CD4-positive, alpha-beta memory T cell (primary cell): ENCODE measurements around the gene MEOX2. TPM values are rescaled to one million over a fixed set of nuclear protein-coding genes. Genes with fewer than 3 reads are reported as not detected.

Experiments used
- CTCF ChIA-PET: fragments of 350-600 bp; sonication (Branson Sonifier 250); formaldehyde crosslinking; loops from one replicate; lab custom pipeline; 2021; ENCODE audit warnings: inconsistent platforms; ENCODE audit not compliant: partially characterized antibody; lab: Charles Lee
- POLR2A ChIA-PET: fragments of 350-600 bp; sonication (Branson Sonifier 250); formaldehyde crosslinking; loops from one replicate; lab custom pipeline; 2021; ENCODE audit not compliant: partially characterized antibody; lab: Charles Lee
- DNase-seq, 5 donors: peaks; one replicate each; pipeline versions ENCODE4 v3.0.0 to v3.0.0-alpha.2; 2020 to 2022; ENCODE audit warnings: mixed read lengths in 1 of 5
- H3K27ac ChIP-seq: one replicate; pipeline ENCODE4 v1.7.0; 2013; ENCODE audit warnings: low read depth, low read length
- H3K27me3 ChIP-seq: 2 replicates; pipeline ENCODE4 v1.7.0; 2013; ENCODE audit warnings: mild to moderate bottlenecking, low read length, moderate library complexity; ENCODE audit not compliant: insufficient read depth
- H3K36me3 ChIP-seq: 2 replicates; pipeline ENCODE4 v1.7.0; 2013; ENCODE audit warnings: mild to moderate bottlenecking, low read length, moderate library complexity; ENCODE audit not compliant: insufficient read depth
- H3K4me1 ChIP-seq: 2 replicates; pipeline ENCODE4 v1.7.0; 2013; ENCODE audit warnings: mild to moderate bottlenecking, low read length, moderate library complexity; ENCODE audit not compliant: insufficient read depth
- H3K4me3 ChIP-seq, 2 donors: one replicate each; pipeline ENCODE4 v1.7.0; 2013; ENCODE audit warnings: low read length in 2 of 2, mild to moderate bottlenecking in 1 of 2
- H3K9me3 ChIP-seq, 2 donors: one replicate each; pipeline ENCODE4 v1.7.0; 2013; ENCODE audit warnings: low read length in 2 of 2, control low read depth in 1 of 2; ENCODE audit not compliant: control insufficient read depth in 1 of 2
- H3K27ac Mint-ChIP-seq, 7 donors: one replicate each; pipeline ENCODE4 v1.8.0; 2020 to 2021; ENCODE audit warnings: mixed read lengths in 7 of 7, mild to moderate bottlenecking in 6 of 7, inconsistent platforms in 3 of 7, moderate library complexity in 3 of 7
- H3K27me3 Mint-ChIP-seq, 2 donors: one replicate each; pipeline ENCODE4 v1.8.0; 2020 to 2021; ENCODE audit warnings: mixed read lengths in 2 of 2
- H3K36me3 Mint-ChIP-seq, 2 donors: one replicate each; pipeline ENCODE4 v1.8.0; 2020 to 2021; ENCODE audit warnings: mixed read lengths in 2 of 2, inconsistent platforms in 1 of 2, mild to moderate bottlenecking in 1 of 2
- H3K4me1 Mint-ChIP-seq, 4 donors: one replicate each; pipeline ENCODE4 v1.8.0; 2020 to 2021; ENCODE audit warnings: mixed read lengths in 4 of 4, mild to moderate bottlenecking in 1 of 4
- H3K4me3 Mint-ChIP-seq, 8 donors: one replicate each; pipeline ENCODE4 v1.8.0; 2020 to 2021; ENCODE audit warnings: mixed read lengths in 8 of 8, mild to moderate bottlenecking in 7 of 8, moderate library complexity in 6 of 8, inconsistent platforms in 3 of 8
- H3K9me3 Mint-ChIP-seq, 8 donors: one replicate each; pipeline ENCODE4 v1.8.0; 2020 to 2021; ENCODE audit warnings: mixed read lengths in 8 of 8, mild to moderate bottlenecking in 5 of 8, inconsistent platforms in 3 of 8, moderate library complexity in 1 of 8
- intact Hi-C: fragments of 100-400 bp; cut with micrococcal nuclease; formaldehyde crosslinking; loops from one replicate; pipeline ENCODE4 v1.15.1; 2023
- polyA plus RNA-seq, 2 donors: library from polyadenylated mRNA; unstranded; fragments of 300-500 nt; fragmentation: Illumina TruSeq; gene quantifications; one replicate each; pipeline ENCODE4 v1.2.3, GENCODE V29; 2021
- total RNA-seq, 2 experiments: library from RNA; stranded (reverse); gene quantifications; one replicate each; pipeline ENCODE4 v1.2.3, GENCODE V29; 2021

MEOX2 gene
- total and polyA plus RNA-seq, 4 experiments from 2014 or later: not detected

GRCh38 chr7:15681186-15681585 lies 5.3 kb downstream of the MEOX2 start:
- Mint-ChIP-seq H3K27ac (no peak overlapping the region), H3K36me3 (peaks cover 0 to 2% of the 10 kb centered on the region in 2 donors), H3K4me1 (no peaks in the 10 kb centered on the region), H3K27me3 (peaks cover 5 to 12% of the 10 kb centered on the region in 2 donors), H3K4me3 (no peak overlapping the region), H3K9me3 (peaks cover 0 to 6% (median 2%) of the 10 kb centered on the region in 8 donors)
- Histone ChIP-seq H3K9me3 (no peaks in the 10 kb centered on the region), H3K27ac (no peak overlapping the region), H3K4me3 (no peak overlapping the region), H3K27me3 (no peaks in the 10 kb centered on the region), H3K36me3 (no peaks in the 10 kb centered on the region), H3K4me1 (no peaks in the 10 kb centered on the region)
- DNase-seq: no peak
- CTCF ChIA-PET: no interaction called here
- POLR2A ChIA-PET: no interaction called here
- intact Hi-C loops: no loop called here

- POLR2A ChIA-PET: no interaction called here
- peaks cover 5 to 6% of the 10 kb centered on the region in 2 donors for H3K27me3 Mint-ChIP-seq
Observed at GRCh38 chr7:15680446-15680845, 6.0 kb downstream of the MEOX2 start.

GRCh38 chr7:15679306-15679705 lies 7.2 kb downstream of the MEOX2 start:
- no peaks in the 10 kb centered on the region for H3K27me3 ChIP-seq
- peaks cover under 1% of the 10 kb centered on the region in 2 donors for H3K27me3 Mint-ChIP-seq
- POLR2A ChIA-PET: no interaction called here
- no peaks in the 10 kb centered on the region for H3K9me3 ChIP-seq
- intact Hi-C loops: no loop called here
- CTCF ChIA-PET: no interaction called here
- H3K4me3 ChIP-seq: no peak overlapping the region
- no peak overlapping the region for H3K27ac Mint-ChIP-seq
- H3K36me3 ChIP-seq: no peaks in the 10 kb centered on the region
- H3K36me3 Mint-ChIP-seq: no peaks in the 10 kb centered on the region
- no peaks in the 10 kb centered on the region for H3K4me1 Mint-ChIP-seq
- no peak overlapping the region for H3K4me3 Mint-ChIP-seq
- H3K4me1 ChIP-seq: no peaks in the 10 kb centered on the region
- H3K9me3 Mint-ChIP-seq: peaks cover 0 to 7% (median 2%) of the 10 kb centered on the region in 8 donors
- H3K27ac ChIP-seq: no peak overlapping the region
- no peak for DNase-seq

More at GRCh38 chr7:15680446-15680845, 6.0 kb downstream of the MEOX2 start:
- H3K27ac ChIP-seq: no peak overlapping the region
- DNase-seq: no peak
- H3K27me3 ChIP-seq: no peaks in the 10 kb centered on the region
- Mint-ChIP-seq H3K27ac (no peak overlapping the region), H3K36me3 (no peaks in the 10 kb centered on the region), H3K4me3 (no peak overlapping the region), H3K4me1 (no peaks in the 10 kb centered on the region), H3K9me3 (peaks cover 0 to 7% (median 3%) of the 10 kb centered on the region in 8 donors)
- H3K36me3 ChIP-seq: no peaks in the 10 kb centered on the region
- H3K4me1 ChIP-seq: no peaks in the 10 kb centered on the region
- H3K9me3 ChIP-seq: no peaks in the 10 kb centered on the region
- intact Hi-C loops: no loop called here
- no peak overlapping the region for H3K4me3 ChIP-seq
- CTCF ChIA-PET: no interaction called here

DNA sequence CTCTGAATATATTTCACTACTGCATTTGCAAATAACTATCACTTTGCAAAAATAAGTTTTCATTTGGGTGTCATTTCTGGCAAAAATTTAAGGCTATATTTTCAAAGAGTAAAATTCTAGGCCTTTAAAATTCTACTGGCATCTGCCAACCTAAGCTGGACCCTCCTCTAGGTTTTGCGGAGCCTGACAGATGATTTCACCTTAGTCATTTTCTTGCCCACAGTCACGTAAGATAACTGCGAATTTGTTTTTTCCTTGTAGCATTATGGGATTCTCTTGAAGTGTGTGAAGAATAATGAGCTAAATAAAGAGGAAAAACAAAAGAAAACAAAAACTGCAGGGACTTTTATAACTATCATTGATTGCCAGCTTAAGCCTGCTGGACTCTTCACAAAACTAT lies 7.8 kb downstream of the MEOX2 start:
- CTCF ChIA-PET: no interaction called here

GRCh38 chr7:15675379-15675778 lies 11.1 kb downstream of the MEOX2 start:
- no peaks in the 10 kb centered on the region for H3K4me1 Mint-ChIP-seq
- DNase-seq: no peak
- Histone ChIP-seq H3K9me3 (no peaks in the 10 kb centered on the region), H3K4me3 (no peak overlapping the region), H3K36me3 (no peaks in the 10 kb centered on the region), H3K4me1 (no peaks in the 10 kb centered on the region), H3K27ac (no peak overlapping the region), H3K27me3 (no peaks in the 10 kb centered on the region)
- H3K36me3 Mint-ChIP-seq: no peaks in the 10 kb centered on the region
- no peak overlapping the region for H3K4me3 Mint-ChIP-seq
- H3K9me3 Mint-ChIP-seq: peaks cover 0 to 9% (median 2%) of the 10 kb centered on the region in 8 donors
- intact Hi-C loops: no loop called here
- no peak overlapping the region for H3K27ac Mint-ChIP-seq
- H3K27me3 Mint-ChIP-seq: no peaks in the 10 kb centered on the region
- POLR2A ChIA-PET: no interaction called here
- CTCF ChIA-PET: no interaction called here

More for the DNA sequence above, 7.8 kb downstream of the MEOX2 start:
- H3K9me3 Mint-ChIP-seq: peaks cover 0 to 7% (median 2%) of the 10 kb centered on the region in 8 donors
- Histone ChIP-seq H3K27me3 (no peaks in the 10 kb centered on the region), H3K4me1 (no peaks in the 10 kb centered on the region), H3K27ac (no peak overlapping the region), H3K4me3 (no peak overlapping the region), H3K36me3 (no peaks in the 10 kb centered on the region), H3K9me3 (no peaks in the 10 kb centered on the region)
- POLR2A ChIA-PET: no interaction called here
- intact Hi-C loops: no loop called here
- H3K27ac Mint-ChIP-seq: no peak overlapping the region
- no peak for DNase-seq
- H3K27me3 Mint-ChIP-seq: no peaks in the 10 kb centered on the region
- no peaks in the 10 kb centered on the region for H3K4me1 Mint-ChIP-seq
- H3K4me3 Mint-ChIP-seq: no peak overlapping the region
- H3K36me3 Mint-ChIP-seq: no peaks in the 10 kb centered on the region

- Mint-ChIP-seq H3K27me3 (no peaks in the 10 kb centered on the region), H3K4me1 (no peaks in the 10 kb centered on the region), H3K36me3 (no peaks in the 10 kb centered on the region), H3K27ac (no peak overlapping the region), H3K9me3 (peaks cover 0 to 9% (median 2%) of the 10 kb centered on the region in 8 donors), H3K4me3 (no peak overlapping the region)
- ChIA-PET POLR2A (no interaction called here), CTCF (no interaction called here)
- H3K27ac ChIP-seq: no peak overlapping the region
- intact Hi-C loops: no loop called here
- DNase-seq: no peak
- H3K36me3 ChIP-seq: no peaks in the 10 kb centered on the region
- H3K4me3 ChIP-seq: no peak overlapping the region
- no peaks in the 10 kb centered on the region for H3K27me3 ChIP-seq
- H3K9me3 ChIP-seq: no peaks in the 10 kb centered on the region
- no peaks in the 10 kb centered on the region for H3K4me1 ChIP-seq
Observed at GRCh38 chr7:15674586-15674985, 11.9 kb downstream of the MEOX2 start.

- H3K4me3 ChIP-seq: no peak overlapping the region
- Mint-ChIP-seq H3K27ac (no peak overlapping the region), H3K27me3 (no peaks in the 10 kb centered on the region), H3K4me1 (no peaks in the 10 kb centered on the region), H3K4me3 (no peak overlapping the region), H3K36me3 (no peaks in the 10 kb centered on the region), H3K9me3 (peaks cover 0 to 5% (median under 1%) of the 10 kb centered on the region in 8 donors)
- CTCF ChIA-PET: no interaction called here
- POLR2A ChIA-PET: no interaction called here
- no peak for DNase-seq
- intact Hi-C loops: no loop called here
- no peak overlapping the region for H3K27ac ChIP-seq
- no peaks in the 10 kb centered on the region for H3K9me3 ChIP-seq
- no peaks in the 10 kb centered on the region for H3K36me3 ChIP-seq
- H3K4me1 ChIP-seq: no peaks in the 10 kb centered on the region
- H3K27me3 ChIP-seq: no peaks in the 10 kb centered on the region
Observed at GRCh38 chr7:15669443-15670090, 16.9 kb downstream of the MEOX2 start.
